H1 (cell line): ENCODE data around the gene SLCO4C1. TPM values are rescaled to one million over a fixed set of nuclear protein-coding genes. Genes with fewer than 3 reads are reported as not detected.

Source experiments
- CTCF ChIA-PET: fragments of 300-600 bp; sonication (Branson Sonifier 250); formaldehyde crosslinking; loops from one replicate; lab custom pipeline; 2021; ENCODE audit not compliant: partially characterized antibody; lab: Charles Lee
- POLR2A ChIA-PET: fragments of 300-600 bp; sonication (Branson Sonifier 250); formaldehyde crosslinking; loops from one replicate; lab custom pipeline; 2021; ENCODE audit warnings: inconsistent platforms; ENCODE audit not compliant: partially characterized antibody; lab: Charles Lee
- DNase-seq, 2 experiments: peaks; one replicate each; pipeline versions ENCODE4 v3.0.0 to v3.0.0-alpha.2; 2010 to 2022; ENCODE audit warnings: low spot score in 2 of 2, low read depth in 1 of 2, mixed read lengths in 1 of 2
- FAIRE-seq: peaks from 2 replicates; lab custom pipeline; 2011; peaks lifted over from hg19 to GRCh38; lab: Jason Lieb, UNC
- H2AFZ ChIP-seq: 2 replicates; pipeline ENCODE4 v1.8.1; 2012; ENCODE audit warnings: low read length, inconsistent platforms
- H2AK5ac ChIP-seq: 2 replicates; pipeline ENCODE4 v1.6.1; 2013; ENCODE audit warnings: low read depth, low read length
- H2BK120ac ChIP-seq: replicated peaks from 2 replicates; pipeline ENCODE3; 2013; ENCODE audit warnings: low read depth, low read length, inconsistent platforms
- H2BK12ac ChIP-seq: 2 replicates; pipeline ENCODE4 v1.6.1; 2013; ENCODE audit warnings: low read depth, low read length
- H2BK15ac ChIP-seq: 2 replicates; pipeline ENCODE4 v1.6.1; 2013; ENCODE audit warnings: low read length
- H2BK20ac ChIP-seq: 2 replicates; pipeline ENCODE4 v1.6.1; 2013; ENCODE audit warnings: low read length
- H2BK5ac ChIP-seq: 2 replicates; pipeline ENCODE4 v1.6.1; 2013; ENCODE audit warnings: low read depth, low read length
- H3K14ac ChIP-seq: 2 replicates; pipeline ENCODE4 v1.6.1; 2013; ENCODE audit warnings: inconsistent platforms; ENCODE audit not compliant: insufficient read length
- H3K18ac ChIP-seq: 2 replicates; pipeline ENCODE4 v1.6.1; 2013; ENCODE audit warnings: low read length; ENCODE audit errors: extremely low read depth
- H3K23ac ChIP-seq: 2 replicates; pipeline ENCODE4 v1.6.1; 2013; ENCODE audit warnings: inconsistent platforms; ENCODE audit not compliant: insufficient read length
- H3K23me2 ChIP-seq: 2 replicates; pipeline ENCODE4 v1.6.1; 2013; ENCODE audit warnings: low read depth, low read length
- H3K27ac ChIP-seq: 2 replicates; pipeline ENCODE4 v1.6.1; 2011; ENCODE audit warnings: low read depth, low read length, inconsistent platforms
- H3K27me3 ChIP-seq, 4 experiments: replicated peaks in 1 of 4; 1 replicate in 1 of 4; 2 replicates in 3 of 4; pipeline versions ENCODE4 v1.6.1 to v1.8.1; 2011 to 2013; ENCODE audit warnings: low read length in 3 of 4, mild to moderate bottlenecking in 3 of 4, inconsistent platforms in 2 of 4, mixed read lengths in 2 of 4, moderate library complexity in 1 of 4; ENCODE audit not compliant: control insufficient read depth in 3 of 4, insufficient read depth in 3 of 4; ENCODE audit errors: extremely low read depth in 1 of 4
- H3K36me3 ChIP-seq, 4 experiments: 2 replicates each; pipeline versions ENCODE4 v1.6.1 to v1.8.1; 2011 to 2013; ENCODE audit warnings: mild to moderate bottlenecking in 4 of 4, low read length in 3 of 4, moderate library complexity in 2 of 4, control low read depth in 1 of 4, inconsistent platforms in 1 of 4; ENCODE audit not compliant: insufficient read depth in 4 of 4, control insufficient read depth in 2 of 4
- H3K4ac ChIP-seq: replicated peaks from 2 replicates; pipeline ENCODE3; 2013; ENCODE audit warnings: low read length, low read depth, mixed read lengths, inconsistent platforms; ENCODE audit not compliant: insufficient read length
- H3K4me1 ChIP-seq, 4 experiments: replicated peaks in 1 of 4; 1 replicate in 1 of 4; 2 replicates in 3 of 4; pipeline versions ENCODE4 v1.6.1 to v1.8.1; 2011 to 2013; ENCODE audit warnings: low read length in 3 of 4, inconsistent platforms in 2 of 4, mixed read lengths in 1 of 4; ENCODE audit not compliant: insufficient read depth in 4 of 4, control insufficient read depth in 3 of 4
- H3K4me2 ChIP-seq, 2 experiments: 2 replicates each; pipeline versions ENCODE4 v1.6.1 to v1.8.1; 2011 to 2013; ENCODE audit warnings: low read depth in 2 of 2, low read length in 2 of 2, control low read depth in 1 of 2, inconsistent platforms in 1 of 2, mild to moderate bottlenecking in 1 of 2; ENCODE audit not compliant: insufficient read depth in 1 of 2
- H3K4me3 ChIP-seq, 4 experiments: fragments of 200-600, 300-600 bp in 1 of 4; sonication (generic), shearing (Covaris generic), sonication (Bioruptor Twin) in 1 of 4; 2 replicates each; pipeline versions ENCODE4 v1.5.1 to v1.8.1; 2011 to 2016; ENCODE audit warnings: low read length in 4 of 4, low read depth in 3 of 4, control low read depth in 2 of 4, inconsistent platforms in 2 of 4, mild to moderate bottlenecking in 2 of 4, mixed read lengths in 1 of 4, moderate library complexity in 1 of 4; ENCODE audit not compliant: insufficient read depth in 2 of 4; ENCODE audit errors: extremely low read depth in 1 of 4
- H3K56ac ChIP-seq: replicated peaks from 2 replicates; pipeline ENCODE3; 2013; ENCODE audit warnings: low read depth, mild to moderate bottlenecking, mixed read lengths, low read length, inconsistent platforms; ENCODE audit not compliant: insufficient read length
- H3K79me1 ChIP-seq: 2 replicates; pipeline ENCODE4 v1.6.1; 2013; ENCODE audit warnings: low read depth, low read length, control low read depth
- H3K79me2 ChIP-seq, 2 experiments: 2 replicates each; pipeline versions ENCODE4 v1.6.1 to v1.8.1; 2012 to 2013; ENCODE audit warnings: low read length in 2 of 2, mild to moderate bottlenecking in 2 of 2, inconsistent platforms in 1 of 2; ENCODE audit not compliant: insufficient read depth in 2 of 2, control insufficient read depth in 1 of 2
- H3K9ac ChIP-seq, 4 experiments: replicated peaks in 1 of 4; 1 replicate in 1 of 4; 2 replicates in 3 of 4; pipeline versions ENCODE4 v1.6.1 to v1.8.1; 2011 to 2013; ENCODE audit warnings: low read depth in 3 of 4, low read length in 3 of 4, control low read depth in 2 of 4, mild to moderate bottlenecking in 2 of 4, moderate library complexity in 2 of 4, inconsistent platforms in 1 of 4; ENCODE audit errors: extremely low read depth in 1 of 4
- H3K9me3 ChIP-seq, 2 experiments: 2 replicates each; pipeline versions ENCODE4 v1.6.1 to v1.8.1; 2012 to 2013; ENCODE audit warnings: mild to moderate bottlenecking in 2 of 2, moderate library complexity in 2 of 2, control low read depth in 1 of 2, inconsistent platforms in 1 of 2, low read depth in 1 of 2, low read length in 1 of 2, mixed read lengths in 1 of 2; ENCODE audit not compliant: insufficient read depth in 2 of 2
- H4K20me1 ChIP-seq, 2 experiments: replicated peaks in 1 of 2; 2 replicates each; pipeline versions ENCODE3 to v1.8.1; 2011 to 2013; ENCODE audit warnings: inconsistent platforms in 2 of 2, low read length in 2 of 2, mild to moderate bottlenecking in 1 of 2; ENCODE audit not compliant: insufficient read depth in 2 of 2, control insufficient read depth in 1 of 2
- H4K5ac ChIP-seq: 2 replicates; pipeline ENCODE4 v1.6.1; 2013; ENCODE audit warnings: low read length, low read depth, mixed read lengths, inconsistent platforms; ENCODE audit not compliant: insufficient read length
- H4K8ac ChIP-seq: 2 replicates; pipeline ENCODE4 v1.8.0; 2013; ENCODE audit warnings: mild to moderate bottlenecking, moderate library complexity, low read length, inconsistent platforms; ENCODE audit not compliant: insufficient read depth; ENCODE audit errors: extremely low read depth
- H4K91ac ChIP-seq: replicated peaks from 2 replicates; pipeline ENCODE3; 2013; ENCODE audit warnings: low read length, mixed read lengths, inconsistent platforms; ENCODE audit not compliant: insufficient read length
- ASH2L ChIP-seq: fragments of 200-600, 300-600 bp; sonication (generic); IDR thresholded peaks from one replicate; pipeline ENCODE4 v1.7.1; 2017; ENCODE audit warnings: low read length
- ATF3 ChIP-seq: IDR thresholded peaks from 2 replicates; pipeline ENCODE4 v1.6.1; 2011; ENCODE audit warnings: low read depth, mild to moderate bottlenecking, low read length; ENCODE audit not compliant: insufficient read depth
- BRCA1 ChIP-seq: IDR thresholded peaks from 2 replicates; pipeline ENCODE4 v1.6.1; 2012; ENCODE audit warnings: low read depth, low read length, improper control_type of control experiment
- CEBPB ChIP-seq: IDR thresholded peaks from 2 replicates; pipeline ENCODE4 v1.6.1; 2012; ENCODE audit warnings: low read depth, low read length
- CREB1 ChIP-seq: IDR thresholded peaks from 2 replicates; pipeline ENCODE4 v1.6.1; 2012; ENCODE audit warnings: inconsistent platforms
- E2F6 ChIP-seq: IDR thresholded peaks from 2 replicates; pipeline ENCODE4 v1.6.1; 2012; ENCODE audit warnings: inconsistent platforms
- JUND ChIP-seq: IDR thresholded peaks from 2 replicates; pipeline ENCODE4 v1.6.1; 2011; ENCODE audit warnings: mild to moderate bottlenecking, improper control_type of control experiment, low read length
- KDM5A ChIP-seq: fragments of 200-600 bp; IDR thresholded peaks from 2 replicates; pipeline ENCODE4 v1.7.1; 2012; ENCODE audit warnings: mild to moderate bottlenecking, low read length, inconsistent platforms, mixed read lengths
- MAX ChIP-seq: IDR thresholded peaks from 2 replicates; pipeline ENCODE4 v1.6.1; 2012; ENCODE audit warnings: inconsistent platforms
- POLR2A ChIP-seq, 2 experiments: IDR thresholded peaks; 1 replicate in 1 of 2; 2 replicates in 1 of 2; pipeline ENCODE4 v1.6.1; 2011; ENCODE audit warnings: low read depth in 2 of 2, low read length in 2 of 2, mild to moderate bottlenecking in 2 of 2; ENCODE audit errors: control extremely low read depth in 1 of 2
- RBBP5 ChIP-seq: IDR thresholded peaks from 2 replicates; pipeline ENCODE4 v1.7.1; 2012; ENCODE audit warnings: low read depth, mild to moderate bottlenecking, inconsistent platforms, low read length, moderate library complexity, borderline replicate concordance
- SAP30 ChIP-seq: fragments of 300-600 bp; sonication (generic); IDR thresholded peaks from 2 replicates; pipeline ENCODE4 v1.7.1; 2012; ENCODE audit warnings: low read length, moderate library complexity, mild to moderate bottlenecking, inconsistent platforms; ENCODE audit not compliant: insufficient read depth, insufficient replicate concordance
- SUZ12 ChIP-seq: fragments of 200-600 bp; sonication (generic); IDR thresholded peaks from 2 replicates; pipeline ENCODE4 v1.6.1; 2012; ENCODE audit warnings: mild to moderate bottlenecking, inconsistent platforms, low read length, moderate library complexity, mixed read lengths
- TBP ChIP-seq: IDR thresholded peaks from 2 replicates; pipeline ENCODE4 v1.6.1; 2011; ENCODE audit warnings: low read depth, low read length, improper control_type of control experiment
- YY1 ChIP-seq: IDR thresholded peaks from 2 replicates; pipeline ENCODE4 v1.6.1; 2011; ENCODE audit warnings: low read depth, mild to moderate bottlenecking, low read length
- WGBS, 2 experiments: shearing (Covaris generic) in 1 of 2; methylation state at CpG; one replicate each; pipeline versions ENCODE4 v1.1.6 to v1.1.7; 2013 to 2015; ENCODE audit warnings: low lambda C conversion rate in 2 of 2, mixed read lengths in 2 of 2, inconsistent platforms in 1 of 2, low coverage in 1 of 2, missing lambda C conversion rate in 1 of 2; ENCODE audit not compliant: insufficient replicate concordance in 2 of 2, insufficient coverage in 1 of 2, insufficient read length in 1 of 2; ENCODE audit errors: extremely low coverage in 1 of 2, missing lambda C conversion rate in 1 of 2; 5-methylcytosine and 5-hydroxymethylcytosine counted together
- polyA plus RNA-seq, 7 experiments: library from polyadenylated mRNA; depleted of rRNA in 3 of 7; stranded (reverse) in 5 of 7; unstranded in 2 of 7; fragments of >200 nt in 5 of 7; fragments of 200-250 nt in 2 of 7; gene quantifications; 1 replicate in 5 of 7; 2 replicates in 1 of 7; 4 replicates in 1 of 7; pipeline versions ENCODE4 v1.2.1 to v1.2.3, GENCODE V29; 2011 to 2013; ENCODE audit warnings: missing spikeins in 2 of 7, mixed read lengths in 2 of 7
- total RNA-seq: library from RNA; stranded (reverse); fragmentation: NEBNext Ultra II Directional; extraction: Animal tissue kit (Norgen Biotek cat#: 25700); gene quantifications from 2 replicates; pipeline ENCODE4 v1.2.1, GENCODE V29; 2021

SLCO4C1 gene
- total and polyA plus RNA-seq, 2 of the 8 experiments (the other 6 are each of a cell fraction or from before 2014, with no cell fraction given) = 1.3 to 4.9 TPM

- Histone ChIP-seq H3K27me3 (no peaks in the 10 kb centered on the region), H4K91ac (no peak overlapping the region), H3K4me2 (no peak overlapping the region), H2BK5ac (no peak overlapping the region), H4K5ac (no peak overlapping the region), H2AFZ (no peak overlapping the region), H3K4ac (no peak overlapping the region), H3K79me1 (no peaks in the 10 kb centered on the region), H3K4me3 (no peak overlapping the region), H3K4me1 (no peaks in the 10 kb centered on the region), H3K9me3 (no peaks in the 10 kb centered on the region), H3K9ac (no peak overlapping the region), H2AK5ac (no peak overlapping the region), H2BK120ac (no peak overlapping the region), H3K18ac (no peak overlapping the region), H4K8ac (no peak overlapping the region), H3K23ac (no peak overlapping the region), H3K27ac (no peak overlapping the region), H3K56ac (no peak overlapping the region), H4K20me1 (no peaks in the 10 kb centered on the region), H3K79me2 (no peaks in the 10 kb centered on the region), H3K23me2 (no peaks in the 10 kb centered on the region), H2BK12ac (no peak overlapping the region), H2BK20ac (no peak overlapping the region), H2BK15ac (no peak overlapping the region), H3K36me3 (no peaks in the 10 kb centered on the region), H3K14ac (no peak overlapping the region)
- FAIRE-seq = no peak
- ChIA-PET POLR2A (no interaction called here), CTCF (no interaction called here)
- 89 to 100% methylated on average over 1 to 2 of the region's 2 CpGs for WGBS, 2 experiments
- DNase-seq = no peak
- TF ChIP-seq CREB1 (no peak), ATF3 (no peak), BRCA1 (no peak), MAX (no peak), SAP30 (no peak), RBBP5 (no peak), ASH2L (no peak), YY1 (no peak), JUND (no peak), POLR2A (IDR thresholded peaks at IDR 0.05; ENCODE audit: control extremely low read depth in 1 of 2, low read depth in 2 of 2, low read length in 2 of 2) (no peak), SUZ12 (no peak), KDM5A (no peak), CEBPB (no peak), E2F6 (no peak), TBP (no peak)
Measured at GRCh38 chr5:102262688-102263087, 33.4 kb downstream of the SLCO4C1 start.
